ENCODE measurements around the gene NPAS3. TPM values are rescaled to one million over a fixed set of nuclear protein-coding genes. Genes with fewer than 3 reads are reported as not detected.

Gene NPAS3
- total RNA-seq, 2 donors from 2014 or later = 2.4 TPM

GRCh38 chr14:33727606-33728005 is 788.9 kb downstream of the NPAS3 start:
- intact Hi-C loops (cut with DNase I) = no loop called here
- DNase-seq = no peak
- no peak for ATAC-seq

GRCh38 chr14:33728010-33728498 is 789.4 kb downstream of the NPAS3 start:
- DNase-seq = no peak
- ATAC-seq = no peak
- intact Hi-C loops (cut with DNase I) = no loop called here

GRCh38 chr14:33730156-33730555 is 791.5 kb downstream of the NPAS3 start:
- intact Hi-C loops (cut with DNase I) = no loop called here
- DNase-seq (no peak), ATAC-seq (no peak)

- intact Hi-C loops (cut with DNase I) = no loop called here
- ATAC-seq (no peak), DNase-seq (no peak)
These were observed 793.5 kb downstream of the NPAS3 start for GRCh38 chr14:33732175-33732574.

- ATAC-seq (no peak), DNase-seq (no peak)
- intact Hi-C loops (cut with DNase I) = no loop called here
These were observed 794.6 kb downstream of the NPAS3 start for GRCh38 chr14:33733310-33733709.

GRCh38 chr14:33733721-33734120 is 795.0 kb downstream of the NPAS3 start:
- DNase-seq (no peak), ATAC-seq (no peak)
- intact Hi-C loops (cut with DNase I) = no loop called here

- ATAC-seq = no peak
- DNase-seq = no peak
- intact Hi-C loops (cut with DNase I) = no loop called here
These were observed 795.7 kb downstream of the NPAS3 start for GRCh38 chr14:33734387-33734786.

- intact Hi-C loops (cut with DNase I) = no loop called here
- DNase-seq (no peak), ATAC-seq (no peak)
These were observed 797.7 kb downstream of the NPAS3 start for GRCh38 chr14:33736299-33736825.

GRCh38 chr14:33736979-33737378 is 798.3 kb downstream of the NPAS3 start:
- DNase-seq = no peak
- intact Hi-C loops (cut with DNase I) = no loop called here
- no peak for ATAC-seq

GRCh38 chr14:33737446-33737845 is 798.8 kb downstream of the NPAS3 start:
- DNase-seq = no peak
- intact Hi-C loops (cut with DNase I) = no loop called here
- ATAC-seq = peak in 1 of 2 donors; percentile 96

- intact Hi-C loops (cut with DNase I) = no loop called here
- ATAC-seq = no peak
- no peak for DNase-seq
These were observed 799.4 kb downstream of the NPAS3 start for GRCh38 chr14:33738029-33738428.

- DNase-seq (no peak), ATAC-seq (no peak)
- intact Hi-C loops (cut with DNase I) = no loop called here
These were observed 799.8 kb downstream of the NPAS3 start for GRCh38 chr14:33738491-33738890.

GRCh38 chr14:33740531-33740930 is 801.9 kb downstream of the NPAS3 start:
- DNase-seq = no peak
- intact Hi-C loops (cut with DNase I) = no loop called here
- ATAC-seq = no peak

- intact Hi-C loops (cut with DNase I) = no loop called here
- no peak for DNase-seq
- no peak for ATAC-seq
These were observed 803.5 kb downstream of the NPAS3 start for GRCh38 chr14:33742166-33742565.

- DNase-seq (no peak), ATAC-seq (no peak)
- intact Hi-C loops (cut with DNase I) = no loop called here
These were observed 806.5 kb downstream of the NPAS3 start for GRCh38 chr14:33745163-33745562.

GRCh38 chr14:33747749-33748148 is 809.1 kb downstream of the NPAS3 start:
- DNase-seq (no peak), ATAC-seq (no peak)
- intact Hi-C loops (cut with DNase I) = no loop called here

- DNase-seq (no peak), ATAC-seq (no peak)
- intact Hi-C loops (cut with DNase I) = no loop called here
These were observed 815.6 kb downstream of the NPAS3 start for GRCh38 chr14:33754261-33754660.

- intact Hi-C loops (cut with DNase I) = no loop called here
- DNase-seq (no peak), ATAC-seq (no peak)
These were observed 816.7 kb downstream of the NPAS3 start for GRCh38 chr14:33755358-33755757.

- no peak for ATAC-seq
- no peak for DNase-seq
- intact Hi-C loops (cut with DNase I) = no loop called here
These were observed 818.2 kb downstream of the NPAS3 start for GRCh38 chr14:33756833-33757232.

- intact Hi-C loops (cut with DNase I) = no loop called here
- no peak for ATAC-seq
These were observed 819.9 kb downstream of the NPAS3 start for GRCh38 chr14:33758547-33758946.

GRCh38 chr14:33762161-33762851 is 823.6 kb downstream of the NPAS3 start:
- intact Hi-C loops (cut with DNase I) = no loop called here
- DNase-seq (peak; percentile 24), ATAC-seq (peak in 1 of 2 donors; percentile 38)

More at GRCh38 chr14:33758547-33758946, 819.9 kb downstream of the NPAS3 start:
- no peak for DNase-seq

Measured in left cardiac atrium (tissue), 4 donors.